GM12873 (cell line): ENCODE data around the gene SEH1L.

Source experiments
- TF ChIP-seq, protein P1 (sequence below): IDR thresholded peaks from 2 replicates; pipeline ENCODE4 v1.5.1; 2012; ENCODE audit warnings: low read depth, mild to moderate bottlenecking, moderate library complexity, low read length, control low read depth; ENCODE audit not compliant: insufficient read depth; ENCODE audit errors: missing control alignments

Gene SEH1L

DNA sequence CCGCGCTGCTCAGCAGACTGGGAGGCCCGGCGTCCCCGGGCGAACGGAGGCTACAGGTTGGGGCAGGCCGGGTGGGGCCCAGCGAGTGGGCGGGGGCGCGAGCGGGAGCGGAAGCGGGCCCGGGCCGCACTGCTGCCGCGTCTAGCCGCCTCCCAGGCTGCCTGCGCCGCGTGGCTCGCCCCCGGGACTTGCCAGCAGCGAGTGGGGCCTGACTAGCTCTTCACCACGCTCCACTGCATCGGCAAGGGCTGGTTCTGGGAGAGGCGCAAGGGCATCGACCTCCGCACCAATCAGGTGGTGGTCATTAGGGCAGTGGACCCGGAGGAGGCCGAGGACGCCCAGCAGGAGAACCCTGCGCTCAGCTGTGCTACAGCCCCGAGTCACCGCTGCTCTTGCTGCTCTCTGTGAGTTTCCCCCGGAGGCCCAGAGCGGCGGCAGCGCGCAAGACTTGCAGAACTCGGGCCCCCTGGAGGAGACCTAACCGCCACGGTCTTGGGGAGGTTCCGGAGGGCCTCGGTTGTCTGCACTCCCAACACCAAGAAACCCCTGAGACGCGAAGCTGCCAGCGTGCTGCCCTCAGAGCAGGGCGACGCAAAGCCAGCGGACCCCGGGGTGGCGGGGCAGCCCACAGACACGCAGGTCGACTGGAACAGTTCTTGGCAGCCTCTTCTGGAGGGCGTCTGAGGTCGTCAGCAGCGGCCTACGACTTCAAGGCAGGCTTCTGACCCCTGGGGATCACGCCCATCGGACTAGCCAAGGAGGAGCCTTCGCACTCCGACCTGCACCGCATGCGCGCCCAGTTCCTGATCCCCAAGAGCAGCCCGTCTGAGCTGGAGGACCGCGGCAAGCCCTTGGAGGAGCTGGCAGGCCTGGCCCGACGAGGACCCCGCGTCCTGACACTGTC, 36.5 kb upstream of the SEH1L start:
- TF ChIP-seq, protein P1, sequence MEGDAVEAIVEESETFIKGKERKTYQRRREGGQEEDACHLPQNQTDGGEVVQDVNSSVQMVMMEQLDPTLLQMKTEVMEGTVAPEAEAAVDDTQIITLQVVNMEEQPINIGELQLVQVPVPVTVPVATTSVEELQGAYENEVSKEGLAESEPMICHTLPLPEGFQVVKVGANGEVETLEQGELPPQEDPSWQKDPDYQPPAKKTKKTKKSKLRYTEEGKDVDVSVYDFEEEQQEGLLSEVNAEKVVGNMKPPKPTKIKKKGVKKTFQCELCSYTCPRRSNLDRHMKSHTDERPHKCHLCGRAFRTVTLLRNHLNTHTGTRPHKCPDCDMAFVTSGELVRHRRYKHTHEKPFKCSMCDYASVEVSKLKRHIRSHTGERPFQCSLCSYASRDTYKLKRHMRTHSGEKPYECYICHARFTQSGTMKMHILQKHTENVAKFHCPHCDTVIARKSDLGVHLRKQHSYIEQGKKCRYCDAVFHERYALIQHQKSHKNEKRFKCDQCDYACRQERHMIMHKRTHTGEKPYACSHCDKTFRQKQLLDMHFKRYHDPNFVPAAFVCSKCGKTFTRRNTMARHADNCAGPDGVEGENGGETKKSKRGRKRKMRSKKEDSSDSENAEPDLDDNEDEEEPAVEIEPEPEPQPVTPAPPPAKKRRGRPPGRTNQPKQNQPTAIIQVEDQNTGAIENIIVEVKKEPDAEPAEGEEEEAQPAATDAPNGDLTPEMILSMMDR: no peak

DNA sequence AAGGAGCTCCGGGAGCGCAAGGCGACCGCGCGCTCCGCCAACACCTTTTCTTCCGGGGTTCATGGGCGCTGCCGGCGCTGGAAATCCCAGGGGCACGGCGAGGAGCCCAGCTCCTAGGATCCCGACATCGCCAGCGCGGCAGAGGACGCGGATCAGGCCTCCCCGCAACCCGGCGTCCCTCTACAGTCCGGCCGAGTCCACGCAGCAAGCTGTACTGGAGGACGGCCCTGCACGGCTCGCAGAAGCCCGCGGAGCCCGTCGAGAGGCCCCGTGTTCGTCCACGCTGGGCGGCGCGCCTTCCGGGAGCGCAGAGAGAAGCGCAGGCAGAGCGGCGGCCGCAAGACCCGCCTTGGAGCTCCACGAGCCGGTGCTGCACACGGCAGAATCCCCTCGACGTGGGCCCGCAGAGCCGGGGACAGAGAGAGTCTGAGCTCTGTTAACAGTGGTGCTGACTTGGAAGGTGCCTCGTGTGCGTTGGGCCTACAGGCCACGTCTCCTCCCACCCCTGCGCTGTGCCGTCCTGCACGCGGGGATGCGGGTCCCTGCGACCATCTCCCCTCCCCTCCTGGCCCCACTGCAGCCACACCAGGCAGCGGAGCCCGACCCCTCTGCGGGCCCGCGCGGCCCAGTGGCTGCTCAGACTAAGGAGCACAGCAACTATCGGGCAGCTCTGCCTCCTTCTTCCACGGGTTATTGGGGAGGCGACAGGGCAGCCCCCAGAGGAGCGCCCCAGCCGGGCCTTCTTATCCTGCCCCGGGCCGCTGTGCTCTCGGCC, 35.7 kb upstream of the SEH1L start:
- TF ChIP-seq, protein P1: no peak

DNA sequence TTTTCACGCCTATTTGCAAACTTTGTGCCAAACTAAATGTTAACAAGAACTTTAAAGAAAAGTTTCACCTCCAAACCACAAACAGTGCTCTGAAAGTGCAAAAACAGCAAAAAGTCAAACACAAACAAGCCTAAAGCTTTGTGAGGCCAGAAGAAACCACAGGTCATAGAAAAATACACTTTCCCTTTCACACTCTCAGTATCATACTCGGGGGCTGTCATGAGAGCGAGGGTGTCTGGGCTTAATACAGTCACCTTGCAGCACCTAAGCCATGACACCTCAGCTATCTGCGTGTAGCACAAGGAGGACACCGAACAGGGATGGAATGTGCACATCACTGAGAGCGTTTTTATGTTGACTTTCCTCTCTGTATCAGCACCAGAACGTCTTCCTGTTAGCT, 26.6 kb upstream of the SEH1L start:
- TF ChIP-seq, protein P1: no peak

DNA sequence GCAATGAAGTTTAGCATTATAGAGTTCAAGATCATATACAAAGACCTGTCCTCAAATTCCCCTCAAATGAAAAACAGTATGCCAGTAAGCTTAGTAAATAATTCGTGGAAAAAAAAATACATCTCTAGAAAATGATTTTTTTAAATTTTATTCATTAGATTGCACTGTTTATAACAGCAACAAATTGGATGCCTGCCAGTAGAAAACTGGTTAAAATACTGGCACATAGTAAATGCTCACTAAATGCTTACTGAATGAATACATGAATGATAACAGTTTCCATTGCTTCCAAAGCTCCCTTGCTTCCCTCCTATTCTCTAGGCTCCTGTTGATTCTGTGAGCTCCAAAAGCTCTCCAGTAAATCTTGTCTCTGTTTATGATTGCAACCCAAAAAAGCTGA, 25.5 kb upstream of the SEH1L start:
- TF ChIP-seq, protein P1: no peak

DNA sequence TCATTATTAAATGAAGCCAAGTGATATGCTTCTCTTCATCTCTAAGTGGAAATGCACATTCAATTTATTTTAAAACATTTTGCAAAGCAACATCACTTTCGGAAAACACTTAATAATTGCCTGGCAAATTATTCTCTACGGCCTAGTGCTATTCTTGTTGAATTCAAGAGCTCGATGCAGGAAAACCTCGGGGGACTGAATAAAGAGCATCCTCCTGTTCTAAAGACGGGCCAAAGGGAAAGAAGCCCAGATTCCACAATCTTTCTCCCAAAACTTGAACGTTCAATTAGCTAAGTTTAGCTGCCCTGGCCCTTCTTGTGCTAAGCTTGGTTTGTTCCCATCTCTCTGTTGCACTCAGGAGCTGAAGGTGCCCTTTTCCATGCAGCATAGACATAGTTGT, 23.2 kb upstream of the SEH1L start:
- TF ChIP-seq, protein P1: no peak

DNA sequence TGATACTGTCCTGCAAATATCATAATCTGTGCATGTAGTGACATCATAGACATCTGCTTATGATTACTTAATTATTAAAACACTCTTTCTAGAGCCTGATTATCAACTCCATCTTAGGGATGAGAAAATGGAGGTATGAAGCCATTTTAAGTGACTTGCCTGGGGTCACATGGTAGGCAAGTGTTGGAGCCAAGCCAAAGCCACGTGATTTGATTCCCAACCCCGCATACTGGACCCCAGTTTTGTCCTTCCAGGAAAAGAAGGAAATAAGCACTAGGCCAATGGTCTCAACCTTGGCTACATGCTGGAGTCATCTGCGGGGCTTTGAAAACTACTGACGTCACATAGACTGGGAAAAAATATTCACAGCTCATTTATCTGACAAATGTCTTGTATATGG, 19.6 kb upstream of the SEH1L start:
- TF ChIP-seq, protein P1: no peak

DNA sequence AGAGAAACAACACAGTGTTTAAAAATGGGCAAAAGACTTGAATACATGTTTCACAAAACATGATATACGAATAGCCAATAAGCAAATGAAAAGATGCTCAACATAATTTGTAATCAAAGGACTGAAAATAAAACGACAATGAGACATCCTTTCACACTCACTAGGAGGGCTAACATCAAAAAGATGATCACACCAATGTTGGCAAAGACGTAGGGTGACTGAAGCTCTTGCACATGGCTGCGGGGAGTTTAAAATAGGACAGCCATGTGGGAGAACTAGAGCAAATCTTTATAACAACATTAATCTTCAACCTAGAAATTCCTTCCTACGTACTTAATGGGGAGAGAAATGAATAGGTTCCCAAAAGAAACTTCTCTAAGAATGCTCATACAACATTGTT, 19.2 kb upstream of the SEH1L start:
- TF ChIP-seq, protein P1: no peak
